ENCODE results near the gene PLEKHG4.

PLEKHG4 gene

GRCh38 chr16:67258161-67258835, 21.0 kb upstream of the PLEKHG4 start:
- H3K4me3 ChIP-seq (ENCODE audit: low read depth, low read length): no peak overlapping the region
- in situ Hi-C loops (cut with HindIII; ENCODE audit: low pct_ligation_motif_present, low sequenced_read_pairs): no loop called here

GRCh38 chr16:67259705-67260104, 19.6 kb upstream of the PLEKHG4 start:
- no peaks in the 10 kb centered on the region for H3K36me3 ChIP-seq (replicated peaks)
- H3K4me3 ChIP-seq (ENCODE audit: low read depth, low read length): no peak overlapping the region
- no peak for DNase-seq
- no peak for TF ChIP-seq CTCF (IDR thresholded peaks at IDR 0.05; ENCODE audit: low read depth, low read length, missing control alignments)
- no peak overlapping the region for H3K27ac ChIP-seq
- no peaks in the 10 kb centered on the region for H3K27me3 ChIP-seq (replicated peaks)
- in situ Hi-C loops (cut with HindIII; ENCODE audit: low pct_ligation_motif_present, low sequenced_read_pairs): no loop called here

More at GRCh38 chr16:67258161-67258835, 21.0 kb upstream of the PLEKHG4 start:
- DNase-seq: no peak
- no peak for TF ChIP-seq CTCF (IDR thresholded peaks at IDR 0.05; ENCODE audit: low read depth, low read length, missing control alignments)
- H3K36me3 ChIP-seq (replicated peaks): no peaks in the 10 kb centered on the region
- no peaks in the 10 kb centered on the region for H3K27me3 ChIP-seq (replicated peaks)
- no peak overlapping the region for H3K27ac ChIP-seq

GRCh38 chr16:67260426-67261063, 18.8 kb upstream of the PLEKHG4 start:
- DNase-seq: peak; percentile 45
- peak; percentile 83 for TF ChIP-seq CTCF (IDR thresholded peaks at IDR 0.05; ENCODE audit: low read depth, low read length, missing control alignments)
- in situ Hi-C loops (cut with HindIII; ENCODE audit: low pct_ligation_motif_present, low sequenced_read_pairs): no loop called here
- Histone ChIP-seq H3K4me3 (ENCODE audit: low read depth, low read length) (no peak overlapping the region), H3K27me3 (replicated peaks) (no peaks in the 10 kb centered on the region), H3K27ac (no peak overlapping the region), H3K36me3 (replicated peaks) (no peaks in the 10 kb centered on the region)

GRCh38 chr16:67263201-67263600, 16.1 kb upstream of the PLEKHG4 start:
- no peak for TF ChIP-seq CTCF (IDR thresholded peaks at IDR 0.05; ENCODE audit: low read depth, low read length, missing control alignments)

GRCh38 chr16:67264277-67264676, 15.1 kb upstream of the PLEKHG4 start:
- TF ChIP-seq CTCF (IDR thresholded peaks at IDR 0.05; ENCODE audit: low read depth, low read length, missing control alignments): peak; percentile 58
- H3K36me3 ChIP-seq (replicated peaks): no peaks in the 10 kb centered on the region
- H3K4me3 ChIP-seq (ENCODE audit: low read depth, low read length): no peak overlapping the region
- in situ Hi-C loops (cut with HindIII; ENCODE audit: low pct_ligation_motif_present, low sequenced_read_pairs): no loop called here
- no peaks in the 10 kb centered on the region for H3K27me3 ChIP-seq (replicated peaks)
- H3K27ac ChIP-seq: no peak overlapping the region
- no peak for DNase-seq

More at GRCh38 chr16:67263201-67263600, 16.1 kb upstream of the PLEKHG4 start:
- no peaks in the 10 kb centered on the region for H3K36me3 ChIP-seq (replicated peaks)
- H3K4me3 ChIP-seq (ENCODE audit: low read depth, low read length): no peak overlapping the region
- in situ Hi-C loops (cut with HindIII; ENCODE audit: low pct_ligation_motif_present, low sequenced_read_pairs): no loop called here
- H3K27me3 ChIP-seq (replicated peaks): no peaks in the 10 kb centered on the region
- H3K27ac ChIP-seq: no peak overlapping the region
- no peak for DNase-seq

Measured in brain microvascular endothelial cell (primary cell).